H9 (cell line): ENCODE measurements around the gene SUPT6H. TPM values are rescaled to one million over a fixed set of nuclear protein-coding genes. Genes with fewer than 3 reads are reported as not detected.
A peak's percentile ranks its signal among the peaks of the same experiment; 100 is the strongest.

Source experiments
- DNase-seq: peaks from one replicate; pipeline ENCODE4 v3.0.0-alpha.2; 2017
- H2AFZ ChIP-seq: one replicate; pipeline ENCODE4 v1.6.1; 2013; ENCODE audit warnings: mild to moderate bottlenecking, low read length, control low read depth, moderate library complexity
- H2AK5ac ChIP-seq: 2 replicates; pipeline ENCODE4 v1.6.1; 2013; ENCODE audit warnings: low read length, control low read depth, mixed read lengths; ENCODE audit not compliant: insufficient read length
- H2BK120ac ChIP-seq: one replicate; pipeline ENCODE4 v1.6.1; 2013; ENCODE audit warnings: low read depth, mild to moderate bottlenecking, low read length, control low read depth, inconsistent platforms; ENCODE audit not compliant: poor library complexity, severe bottlenecking
- H2BK12ac ChIP-seq: 2 replicates; pipeline ENCODE4 v1.6.1; 2013; ENCODE audit warnings: low read length, control low read depth, mixed read lengths, low read depth; ENCODE audit not compliant: insufficient read length
- H2BK15ac ChIP-seq: 2 replicates; pipeline ENCODE4 v1.6.1; 2013; ENCODE audit warnings: low read depth, low read length, control low read depth
- H2BK20ac ChIP-seq: one replicate; pipeline ENCODE4 v1.6.1; 2013; ENCODE audit warnings: low read depth, mild to moderate bottlenecking, low read length, control low read depth, inconsistent platforms; ENCODE audit not compliant: poor library complexity, severe bottlenecking
- H2BK5ac ChIP-seq: 2 replicates; pipeline ENCODE4 v1.6.1; 2013; ENCODE audit warnings: low read length, control low read depth, mixed read lengths; ENCODE audit not compliant: insufficient read length
- H3K14ac ChIP-seq: 2 replicates; pipeline ENCODE4 v1.6.1; 2013; ENCODE audit warnings: low read length, control low read depth; ENCODE audit not compliant: insufficient read depth
- H3K18ac ChIP-seq: 2 replicates; pipeline ENCODE4 v1.6.1; 2013; ENCODE audit warnings: low read depth, mild to moderate bottlenecking, mixed read lengths, low read length, control low read depth; ENCODE audit not compliant: insufficient read length
- H3K23ac ChIP-seq: 2 replicates; pipeline ENCODE4 v1.6.1; 2013; ENCODE audit warnings: low read length, control low read depth, mixed read lengths, low read depth; ENCODE audit not compliant: insufficient read length
- H3K23me2 ChIP-seq: 2 replicates; pipeline ENCODE4 v1.6.1; 2013; ENCODE audit warnings: low read depth, mild to moderate bottlenecking, mixed read lengths, low read length, control low read depth; ENCODE audit not compliant: insufficient read length, poor library complexity, severe bottlenecking
- H3K27ac ChIP-seq: 2 replicates; pipeline ENCODE4 v1.5.1; 2013; ENCODE audit warnings: low read length, control low read depth, mixed read lengths, low read depth; ENCODE audit not compliant: insufficient read length
- H3K27me3 ChIP-seq: 2 replicates; pipeline ENCODE4 v1.6.1; 2013; ENCODE audit warnings: low read length, control low read depth, inconsistent platforms; ENCODE audit not compliant: insufficient read depth
- H3K4ac ChIP-seq: 2 replicates; pipeline ENCODE4 v1.6.1; 2013; ENCODE audit warnings: low read depth, mild to moderate bottlenecking, control low read depth, inconsistent platforms, low read length, moderate library complexity
- H3K4me1 ChIP-seq: 2 replicates; pipeline ENCODE4 v1.6.1; 2013; ENCODE audit warnings: low read length, control low read depth, inconsistent platforms; ENCODE audit not compliant: insufficient read depth
- H3K4me2 ChIP-seq: 2 replicates; pipeline ENCODE4 v1.6.1; 2013; ENCODE audit warnings: low read length, control low read depth, mixed read lengths; ENCODE audit not compliant: insufficient read length, insufficient read depth
- H3K56ac ChIP-seq: 2 replicates; pipeline ENCODE4 v1.6.1; 2013; ENCODE audit warnings: low read depth, mild to moderate bottlenecking, mixed read lengths, low read length, control low read depth; ENCODE audit not compliant: insufficient read length
- H3K79me1 ChIP-seq: 2 replicates; pipeline ENCODE4 v1.6.1; 2013; ENCODE audit warnings: low read depth, mild to moderate bottlenecking, moderate library complexity, low read length, control low read depth, inconsistent platforms; ENCODE audit not compliant: insufficient read depth, poor library complexity, severe bottlenecking
- H3K79me2 ChIP-seq: 2 replicates; pipeline ENCODE4 v1.6.1; 2013; ENCODE audit warnings: low read length, control low read depth, inconsistent platforms; ENCODE audit not compliant: insufficient read depth
- H3K9ac ChIP-seq: 2 replicates; pipeline ENCODE4 v1.6.1; 2013; ENCODE audit warnings: low read length, control low read depth, mixed read lengths; ENCODE audit not compliant: insufficient read length; ENCODE audit errors: extremely low read depth
- H3K9me3 ChIP-seq: one replicate; pipeline ENCODE4 v1.6.1; 2013; ENCODE audit warnings: low read depth, low read length, inconsistent platforms; ENCODE audit not compliant: control insufficient read depth
- H3T11ph ChIP-seq: one replicate; pipeline ENCODE4 v1.6.1; 2013; ENCODE audit warnings: mild to moderate bottlenecking, low read length, control low read depth, inconsistent platforms
- H4K20me1 ChIP-seq: one replicate; pipeline ENCODE4 v1.6.1; 2013; ENCODE audit not compliant: control insufficient read depth, insufficient read length, insufficient read depth
- H4K5ac ChIP-seq: 2 replicates; pipeline ENCODE4 v1.6.1; 2013; ENCODE audit warnings: low read depth, mild to moderate bottlenecking, mixed read lengths, low read length, control low read depth; ENCODE audit not compliant: insufficient read length
- H4K8ac ChIP-seq: replicated peaks from 2 replicates; pipeline ENCODE4 v1.6.1; 2013; ENCODE audit warnings: low read length, control low read depth, mixed read lengths, low read depth; ENCODE audit not compliant: insufficient read length
- H4K91ac ChIP-seq: 2 replicates; pipeline ENCODE4 v1.6.1; 2013; ENCODE audit warnings: low read depth, mild to moderate bottlenecking, moderate library complexity, mixed read lengths, low read length, control low read depth; ENCODE audit not compliant: insufficient read length
- H3K27ac Mint-ChIP-seq, 3 experiments: 2 replicates in 2 of 3; 3 replicates in 1 of 3; pipeline ENCODE4 v1.8.0; 2020 to 2021; ENCODE audit warnings: mixed read lengths in 3 of 3, mild to moderate bottlenecking in 1 of 3, moderate library complexity in 1 of 3
- H3K27me3 Mint-ChIP-seq: 2 replicates; pipeline ENCODE4 v1.8.0; 2021; ENCODE audit warnings: low read depth, mild to moderate bottlenecking, moderate library complexity, mixed read lengths
- H3K36me3 Mint-ChIP-seq, 3 experiments: 2 replicates in 2 of 3; 3 replicates in 1 of 3; pipeline ENCODE4 v1.8.0; 2020 to 2021; ENCODE audit warnings: low read depth in 3 of 3, mixed read lengths in 3 of 3; ENCODE audit not compliant: insufficient read depth in 1 of 3
- H3K4me1 Mint-ChIP-seq, 2 experiments: 2 replicates each; pipeline ENCODE4 v1.8.0; 2020; ENCODE audit warnings: mixed read lengths in 2 of 2
- H3K4me3 Mint-ChIP-seq, 2 experiments: 2 replicates in 1 of 2; 3 replicates in 1 of 2; pipeline ENCODE4 v1.8.0; 2020 to 2021; ENCODE audit warnings: mild to moderate bottlenecking in 2 of 2, mixed read lengths in 2 of 2, moderate library complexity in 1 of 2
- H3K9me3 Mint-ChIP-seq, 2 experiments: 2 replicates in 1 of 2; 3 replicates in 1 of 2; pipeline ENCODE4 v1.8.0; 2020; ENCODE audit warnings: mild to moderate bottlenecking in 2 of 2, mixed read lengths in 2 of 2, moderate library complexity in 1 of 2
- WGBS: extraction: QIAGEN DNeasy Blood & Tissue Kit; methylation state at CpG from one replicate; pipeline ENCODE4 v1.1.7; 2013; ENCODE audit warnings: missing lambda C conversion rate, low lambda C conversion rate, mixed read lengths; ENCODE audit not compliant: insufficient read length; ENCODE audit errors: extremely low coverage; 5-methylcytosine and 5-hydroxymethylcytosine counted together
- total RNA-seq: library from RNA; stranded (reverse); gene quantifications from 2 replicates; pipeline ENCODE4 v1.2.1, GENCODE V29; 2021
- TF ChIP-seq, protein P1 (sequence below): fragments of 200-600 bp; sonication (generic); conservative IDR thresholded peaks from 3 replicates; pipeline ENCODE4 v1.8.0; 2021; ENCODE audit warnings: antibody characterized with exemption, mild to moderate bottlenecking

Gene SUPT6H
- total RNA-seq, 1 experiment from 2014 or later, result 85.8 TPM

DNA sequence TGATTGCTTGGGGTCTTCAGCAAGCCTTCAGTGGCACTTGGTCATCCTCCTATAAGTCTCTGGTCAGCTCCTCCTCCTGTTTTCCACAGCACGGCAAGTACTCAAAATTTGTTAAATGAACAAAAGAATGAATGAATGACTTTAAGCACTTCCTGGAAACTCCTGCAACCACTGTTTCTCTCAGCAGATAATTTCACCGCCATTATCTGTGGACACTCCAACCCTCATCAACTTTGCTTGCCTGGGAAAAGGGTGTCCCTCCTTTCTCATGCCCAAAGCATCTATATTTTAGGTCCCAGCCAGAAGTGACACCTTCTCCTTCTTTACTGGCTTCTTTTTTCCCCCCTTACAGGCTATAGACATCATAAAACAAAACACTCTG lies 45.3 kb downstream of the SUPT6H start:
- Histone ChIP-seq H4K20me1 (peaks cover 4% of the 10 kb centered on the region), H2BK20ac (no peak overlapping the region), H3K14ac (no peak overlapping the region), H2BK15ac (no peak overlapping the region), H3K9ac (no peak overlapping the region), H3K79me1 (no peaks in the 10 kb centered on the region), H3K18ac (no peak overlapping the region), H3T11ph (no peak overlapping the region), H3K4ac (no peak overlapping the region), H3K79me2 (no peaks in the 10 kb centered on the region), H3K23ac (no peak overlapping the region), H2AFZ (no peak overlapping the region), H3K27me3 (no peaks in the 10 kb centered on the region), H2BK120ac (no peak overlapping the region), H3K23me2 (peaks cover 14% of the 10 kb centered on the region), H3K4me2 (no peak overlapping the region), H4K91ac (no peak overlapping the region), H4K5ac (no peak overlapping the region), H4K8ac (no peak overlapping the region), H2BK5ac (no peak overlapping the region), H3K9me3 (no peaks in the 10 kb centered on the region), H2AK5ac (no peak overlapping the region), H2BK12ac (no peak overlapping the region), H3K56ac (no peak overlapping the region), H3K4me1 (no peaks in the 10 kb centered on the region; the same call in 1 of the 2 replicates), H3K27ac (no peak overlapping the region)
- WGBS, result no CpG with 5 or more reads among the region's 2 CpGs
- peaks cover 8 to 37% (median 25%) of the 10 kb centered on the region in 3 experiments; a peak in 6 of 7 replicates for H3K36me3 Mint-ChIP-seq
- H3K4me3 Mint-ChIP-seq, result no peak overlapping the region
- H3K9me3 Mint-ChIP-seq, result no peaks in the 10 kb centered on the region
- H3K4me1 Mint-ChIP-seq, result peaks cover 35 to 45% of the 10 kb centered on the region in 2 experiments
- DNase-seq, result no peak
- H3K27ac Mint-ChIP-seq, result peak overlapping the region in 2 of 3 experiments; percentile 29 to 55; a peak in 3 of 7 replicates
- TF ChIP-seq, protein P1, sequence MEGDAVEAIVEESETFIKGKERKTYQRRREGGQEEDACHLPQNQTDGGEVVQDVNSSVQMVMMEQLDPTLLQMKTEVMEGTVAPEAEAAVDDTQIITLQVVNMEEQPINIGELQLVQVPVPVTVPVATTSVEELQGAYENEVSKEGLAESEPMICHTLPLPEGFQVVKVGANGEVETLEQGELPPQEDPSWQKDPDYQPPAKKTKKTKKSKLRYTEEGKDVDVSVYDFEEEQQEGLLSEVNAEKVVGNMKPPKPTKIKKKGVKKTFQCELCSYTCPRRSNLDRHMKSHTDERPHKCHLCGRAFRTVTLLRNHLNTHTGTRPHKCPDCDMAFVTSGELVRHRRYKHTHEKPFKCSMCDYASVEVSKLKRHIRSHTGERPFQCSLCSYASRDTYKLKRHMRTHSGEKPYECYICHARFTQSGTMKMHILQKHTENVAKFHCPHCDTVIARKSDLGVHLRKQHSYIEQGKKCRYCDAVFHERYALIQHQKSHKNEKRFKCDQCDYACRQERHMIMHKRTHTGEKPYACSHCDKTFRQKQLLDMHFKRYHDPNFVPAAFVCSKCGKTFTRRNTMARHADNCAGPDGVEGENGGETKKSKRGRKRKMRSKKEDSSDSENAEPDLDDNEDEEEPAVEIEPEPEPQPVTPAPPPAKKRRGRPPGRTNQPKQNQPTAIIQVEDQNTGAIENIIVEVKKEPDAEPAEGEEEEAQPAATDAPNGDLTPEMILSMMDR, result no peak
- H3K27me3 Mint-ChIP-seq, result no peaks in the 10 kb centered on the region
